Stimulated activated naive CD8-positive, alpha-beta T cell treated with anti-CD3 and anti-CD28 coated beads, Interleukin-15, Interleukin-2, amounts not matched to agents 100 ng/mL and 50 ng/mL, for 24 hours (primary cell): ENCODE results near the gene KLF16.

Source experiments
- H3K27ac Mint-ChIP-seq: one replicate; pipeline ENCODE4 v1.8.0; 2021; ENCODE audit warnings: mild to moderate bottlenecking, mixed read lengths
- H3K27me3 Mint-ChIP-seq: one replicate; pipeline ENCODE4 v1.8.0; 2021; ENCODE audit warnings: mixed read lengths
- H3K36me3 Mint-ChIP-seq: one replicate; pipeline ENCODE4 v1.8.0; 2021; ENCODE audit warnings: low read depth, mixed read lengths
- H3K4me1 Mint-ChIP-seq: one replicate; pipeline ENCODE4 v1.8.0; 2021; ENCODE audit warnings: low read depth, mixed read lengths
- H3K4me3 Mint-ChIP-seq: one replicate; pipeline ENCODE4 v1.8.0; 2021; ENCODE audit warnings: mild to moderate bottlenecking, mixed read lengths
- H3K9me3 Mint-ChIP-seq: one replicate; pipeline ENCODE4 v1.8.0; 2021; ENCODE audit warnings: mixed read lengths

Gene KLF16

GRCh38 chr19:1811472-1811894 lies 51.9 kb downstream of the KLF16 start:
- H3K27me3 Mint-ChIP-seq = no peaks in the 10 kb centered on the region
- H3K9me3 Mint-ChIP-seq = no peaks in the 10 kb centered on the region
- H3K27ac Mint-ChIP-seq = no peak overlapping the region
- no peaks in the 10 kb centered on the region for H3K36me3 Mint-ChIP-seq
- H3K4me3 Mint-ChIP-seq = peak overlapping the region; percentile 57
- peaks cover 14% of the 10 kb centered on the region for H3K4me1 Mint-ChIP-seq

- H3K9me3 Mint-ChIP-seq = no peaks in the 10 kb centered on the region
- peaks cover 14% of the 10 kb centered on the region for H3K4me1 Mint-ChIP-seq
- H3K27me3 Mint-ChIP-seq = no peaks in the 10 kb centered on the region
- H3K27ac Mint-ChIP-seq = no peak overlapping the region
- no peaks in the 10 kb centered on the region for H3K36me3 Mint-ChIP-seq
- no peak overlapping the region for H3K4me3 Mint-ChIP-seq
These were observed 52.8 kb downstream of the KLF16 start for GRCh38 chr19:1810439-1811160.

- no peak overlapping the region for H3K27ac Mint-ChIP-seq
- no peaks in the 10 kb centered on the region for H3K27me3 Mint-ChIP-seq
- H3K36me3 Mint-ChIP-seq = no peaks in the 10 kb centered on the region
- no peak overlapping the region for H3K4me3 Mint-ChIP-seq
- H3K9me3 Mint-ChIP-seq = no peaks in the 10 kb centered on the region
- peaks cover 14% of the 10 kb centered on the region for H3K4me1 Mint-ChIP-seq
These were observed 53.7 kb downstream of the KLF16 start for GRCh38 chr19:1809678-1810077.

- H3K36me3 Mint-ChIP-seq = no peaks in the 10 kb centered on the region
- no peak overlapping the region for H3K27ac Mint-ChIP-seq
- peaks cover 14% of the 10 kb centered on the region for H3K4me1 Mint-ChIP-seq
- H3K27me3 Mint-ChIP-seq = no peaks in the 10 kb centered on the region
- H3K9me3 Mint-ChIP-seq = no peaks in the 10 kb centered on the region
- no peak overlapping the region for H3K4me3 Mint-ChIP-seq
These were observed 55.0 kb downstream of the KLF16 start for GRCh38 chr19:1808395-1808731.

- Mint-ChIP-seq H3K27me3 (no peaks in the 10 kb centered on the region), H3K4me3 (no peak overlapping the region), H3K4me1 (peaks cover 10% of the 10 kb centered on the region), H3K36me3 (no peaks in the 10 kb centered on the region), H3K9me3 (no peaks in the 10 kb centered on the region), H3K27ac (no peak overlapping the region)
These were observed 55.5 kb downstream of the KLF16 start for GRCh38 chr19:1807695-1808394.

- H3K4me1 Mint-ChIP-seq = peaks cover 5% of the 10 kb centered on the region
- no peak overlapping the region for H3K4me3 Mint-ChIP-seq
- no peaks in the 10 kb centered on the region for H3K9me3 Mint-ChIP-seq
- H3K27ac Mint-ChIP-seq = no peak overlapping the region
- no peaks in the 10 kb centered on the region for H3K27me3 Mint-ChIP-seq
- no peaks in the 10 kb centered on the region for H3K36me3 Mint-ChIP-seq
These were observed 56.2 kb downstream of the KLF16 start for GRCh38 chr19:1807030-1807694.

- no peaks in the 10 kb centered on the region for H3K9me3 Mint-ChIP-seq
- H3K36me3 Mint-ChIP-seq = no peaks in the 10 kb centered on the region
- no peak overlapping the region for H3K4me3 Mint-ChIP-seq
- no peak overlapping the region for H3K27ac Mint-ChIP-seq
- H3K4me1 Mint-ChIP-seq = peaks cover 2% of the 10 kb centered on the region
- H3K27me3 Mint-ChIP-seq = no peaks in the 10 kb centered on the region
These were observed 57.0 kb downstream of the KLF16 start for GRCh38 chr19:1806184-1807029.

GRCh38 chr19:1805401-1806183 lies 57.8 kb downstream of the KLF16 start:
- no peak overlapping the region for H3K27ac Mint-ChIP-seq

GRCh38 chr19:1804858-1805257 lies 58.5 kb downstream of the KLF16 start:
- H3K27ac Mint-ChIP-seq = no peak overlapping the region

More at GRCh38 chr19:1805401-1806183, 57.8 kb downstream of the KLF16 start:
- H3K36me3 Mint-ChIP-seq = no peaks in the 10 kb centered on the region
- H3K4me1 Mint-ChIP-seq = no peaks in the 10 kb centered on the region
- H3K4me3 Mint-ChIP-seq = no peak overlapping the region
- no peaks in the 10 kb centered on the region for H3K9me3 Mint-ChIP-seq
- H3K27me3 Mint-ChIP-seq = no peaks in the 10 kb centered on the region

More at GRCh38 chr19:1804858-1805257, 58.5 kb downstream of the KLF16 start:
- no peaks in the 10 kb centered on the region for H3K27me3 Mint-ChIP-seq
- H3K4me3 Mint-ChIP-seq = no peak overlapping the region
- H3K36me3 Mint-ChIP-seq = no peaks in the 10 kb centered on the region
- H3K9me3 Mint-ChIP-seq = no peaks in the 10 kb centered on the region
- no peaks in the 10 kb centered on the region for H3K4me1 Mint-ChIP-seq
